Activated effector memory CD4-positive, alpha-beta T cell treated with Interleukin-2 at 50 U/mL for 16 hours (primary cell): Measurements from ENCODE around the gene GSTM4.
"Not testable (repeated sequence)": the region's sequence is repeated elsewhere in the genome, so short reads cannot be mapped to it uniquely, and the experiment has no call there.

Experiments
- DNase-seq: peaks from one replicate; pipeline ENCODE4 v3.0.0-alpha.2; 2020

The GSTM4 gene

DNA sequence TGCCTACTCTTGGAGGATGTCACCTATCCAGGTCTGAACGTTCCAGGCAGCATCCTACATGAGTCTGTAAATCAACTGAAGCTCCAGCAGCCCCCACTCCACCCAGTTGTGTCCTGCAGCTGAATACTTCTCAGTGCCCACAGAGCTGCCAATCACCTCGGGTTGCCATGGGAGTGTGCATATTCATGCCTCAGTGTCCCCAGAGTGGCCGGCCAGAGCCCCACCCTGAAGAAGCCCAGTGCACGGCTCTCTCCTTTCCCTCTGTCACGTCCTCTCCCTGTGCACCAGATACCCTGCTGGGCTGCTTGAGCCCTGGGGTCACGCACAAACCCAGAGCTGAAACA, 16.1 kb upstream of the GSTM4 start:
- no peak for DNase-seq

DNA sequence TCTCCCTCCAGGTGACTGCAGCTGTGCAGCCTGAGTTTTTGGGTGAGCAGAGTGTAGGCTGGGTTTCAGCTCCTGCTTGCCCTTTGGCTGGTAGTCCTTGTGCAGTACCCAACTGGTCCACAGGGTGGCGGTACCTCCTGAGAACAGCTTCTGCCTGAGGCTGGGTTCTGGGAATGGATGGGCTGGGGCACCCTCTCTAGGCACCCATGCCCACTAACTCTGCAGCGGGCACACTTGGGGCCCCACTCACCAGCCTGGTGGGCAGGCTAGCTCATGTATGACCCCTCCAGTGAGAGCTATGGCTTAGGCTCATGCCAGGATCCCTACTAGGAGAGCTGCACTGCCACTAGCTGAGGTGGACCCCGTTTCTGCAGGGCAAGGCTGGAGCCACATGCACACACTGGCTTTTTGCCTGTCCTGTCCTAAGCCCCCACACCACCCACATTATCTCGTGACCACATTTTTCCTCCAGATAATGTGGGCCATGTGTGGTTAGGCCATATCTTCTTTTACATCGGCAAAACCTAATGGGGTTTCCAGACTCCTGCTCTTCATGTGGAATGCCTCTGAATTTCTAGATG, 15.5 kb upstream of the GSTM4 start:
- DNase-seq, result peak; percentile 78

DNA sequence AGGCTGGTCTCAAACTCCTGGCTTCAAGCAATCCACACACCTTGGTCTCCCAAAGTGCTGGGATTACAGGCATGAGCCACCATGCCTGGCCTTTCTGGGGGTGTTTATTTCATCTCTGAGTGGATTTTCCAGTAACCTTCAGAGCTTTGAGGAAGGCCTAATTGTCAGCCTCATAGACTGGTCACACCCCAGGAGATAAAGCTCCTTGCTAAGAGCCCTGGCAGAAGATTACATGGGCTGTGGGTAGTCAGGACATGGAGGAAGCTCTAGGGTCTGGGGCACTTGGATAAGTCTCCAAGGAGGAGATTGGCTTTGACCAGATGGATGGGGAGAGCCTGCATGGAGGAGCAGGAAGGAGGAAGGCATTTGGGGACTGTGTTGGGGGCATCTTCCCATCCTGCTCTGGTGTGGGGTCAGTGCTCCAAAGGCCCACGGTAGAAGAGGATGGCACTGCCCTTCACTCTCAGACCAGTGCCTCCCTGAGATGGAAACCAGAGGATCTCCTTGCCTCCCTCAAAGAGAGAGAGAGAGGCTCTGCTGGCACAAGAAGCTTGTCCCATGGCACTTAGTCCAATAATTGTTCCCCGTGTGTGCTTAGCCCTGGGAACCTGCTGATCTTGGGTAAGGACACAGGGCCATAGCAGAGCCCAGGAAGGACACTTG, 14.7 kb upstream of the GSTM4 start:
- no peak for DNase-seq

DNA sequence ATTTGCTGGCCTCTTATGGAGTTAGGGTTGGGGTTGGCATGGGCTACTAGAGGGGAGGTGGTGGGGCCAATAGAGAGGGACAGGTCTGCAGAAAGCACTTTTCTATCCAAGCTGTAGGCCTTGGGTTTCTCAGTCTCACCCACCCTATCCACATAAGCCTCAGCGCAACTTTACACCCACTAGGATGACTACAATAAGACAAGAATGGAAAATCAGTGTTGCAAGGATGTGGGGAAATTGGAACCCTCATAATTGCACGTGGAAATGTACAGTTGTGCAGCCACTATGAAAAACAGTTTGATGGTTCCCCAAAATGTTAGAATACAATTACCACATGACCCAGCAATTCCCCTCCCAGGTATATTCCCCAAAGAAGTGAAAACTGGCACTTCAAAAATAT, 14.0 kb upstream of the GSTM4 start:
- no peak for DNase-seq

DNA sequence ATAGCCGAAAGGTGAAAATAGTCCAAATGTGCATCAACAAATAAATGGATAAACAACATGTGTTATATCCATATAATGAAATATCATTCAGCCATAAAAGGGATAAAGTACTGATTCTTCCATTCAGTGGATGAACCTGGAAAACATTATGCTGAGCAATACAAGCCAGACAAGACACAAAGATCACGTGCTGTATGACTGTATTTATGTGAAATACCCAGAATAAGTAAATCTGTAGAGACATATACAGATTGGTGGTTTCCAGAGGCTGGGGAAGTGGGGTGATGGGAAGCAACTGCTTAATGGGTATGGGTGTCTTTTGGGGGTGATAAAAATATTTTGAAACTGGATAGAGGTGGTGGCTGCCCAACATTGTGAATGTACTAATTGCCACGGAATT, 13.3 kb upstream of the GSTM4 start:
- no peak for DNase-seq

DNA sequence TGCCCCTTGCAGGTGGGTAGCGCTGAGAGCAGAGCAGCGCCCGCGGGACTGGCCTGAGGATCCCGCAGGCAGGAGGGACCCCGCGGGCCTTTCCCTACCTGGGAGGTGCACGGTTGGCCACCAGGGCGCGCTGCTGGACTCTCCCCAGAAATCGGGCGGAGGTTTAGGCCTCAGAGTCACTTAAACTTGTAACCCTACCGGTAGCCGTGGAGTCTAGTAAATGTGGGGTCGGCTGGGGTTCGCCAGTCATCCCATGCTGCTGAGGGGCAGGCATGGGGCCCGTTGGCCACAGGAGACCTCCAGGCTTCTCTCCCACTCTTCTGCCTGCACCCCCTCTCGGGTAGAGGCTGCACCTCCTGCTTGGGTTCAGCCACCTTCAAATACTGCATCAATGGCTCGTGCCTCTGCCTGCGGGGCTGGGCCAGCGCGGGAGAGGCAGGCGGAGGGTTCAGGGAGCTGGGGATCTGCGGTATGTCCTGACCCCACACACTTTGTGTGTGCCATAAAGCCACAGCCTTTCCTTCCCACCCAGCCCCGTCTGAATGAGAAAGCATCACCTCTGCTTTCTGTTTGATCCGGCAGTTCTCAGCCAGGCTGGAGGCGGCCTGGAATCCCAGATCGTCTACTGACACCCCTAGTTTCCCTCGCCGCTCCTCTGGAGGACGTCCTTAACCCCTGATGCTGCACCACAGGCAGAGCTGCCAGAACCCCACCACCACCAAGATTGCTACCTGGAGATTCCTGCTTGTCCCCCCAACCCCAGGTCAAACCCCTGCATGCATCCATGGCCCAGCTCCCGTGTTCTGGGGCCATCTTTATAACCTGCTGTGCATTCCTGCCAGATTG, 12.3 kb upstream of the GSTM4 start:
- peak; percentile 77 for DNase-seq

DNA sequence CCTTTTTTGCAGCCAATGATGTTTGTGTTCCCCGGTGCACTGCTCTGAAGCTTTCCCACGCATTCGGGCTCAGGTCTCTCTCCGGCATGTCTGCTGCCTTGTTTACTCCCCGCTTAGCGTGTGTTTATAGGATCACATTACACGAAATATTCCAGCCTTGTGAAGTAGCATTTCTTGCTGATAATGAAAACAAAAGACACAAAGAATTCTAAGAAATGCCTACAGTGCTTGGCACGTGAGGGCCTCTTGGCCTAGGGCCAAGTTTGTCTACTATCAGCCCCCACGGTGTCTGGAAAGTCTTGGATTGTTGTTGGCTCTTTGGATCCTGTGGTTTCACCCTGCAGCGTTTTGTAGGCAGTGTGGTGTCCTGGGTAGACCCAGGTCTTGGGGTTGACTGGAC, 11.2 kb upstream of the GSTM4 start:
- DNase-seq, result no peak

DNA sequence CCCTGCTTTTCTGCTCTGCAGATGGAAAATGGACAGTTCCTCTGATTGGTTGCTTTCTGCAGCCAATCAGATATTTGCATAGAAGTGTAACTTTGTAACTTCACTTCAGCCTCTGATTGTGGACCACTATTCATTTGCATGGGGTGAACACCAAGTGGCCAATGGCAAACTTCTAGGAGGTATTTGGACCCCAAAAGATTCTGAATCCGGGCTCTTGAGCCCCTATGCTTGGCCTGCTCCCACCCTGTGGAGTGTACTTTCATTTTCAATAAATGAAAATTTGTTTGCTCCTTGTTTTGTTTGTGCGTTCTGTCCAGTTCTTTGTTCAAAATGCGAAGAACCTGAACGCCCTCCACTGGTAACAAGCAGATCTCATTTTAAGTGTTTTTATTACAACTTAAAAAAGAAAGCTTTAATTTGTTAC, 6.4 kb upstream of the GSTM4 start:
- no peak for DNase-seq

DNA sequence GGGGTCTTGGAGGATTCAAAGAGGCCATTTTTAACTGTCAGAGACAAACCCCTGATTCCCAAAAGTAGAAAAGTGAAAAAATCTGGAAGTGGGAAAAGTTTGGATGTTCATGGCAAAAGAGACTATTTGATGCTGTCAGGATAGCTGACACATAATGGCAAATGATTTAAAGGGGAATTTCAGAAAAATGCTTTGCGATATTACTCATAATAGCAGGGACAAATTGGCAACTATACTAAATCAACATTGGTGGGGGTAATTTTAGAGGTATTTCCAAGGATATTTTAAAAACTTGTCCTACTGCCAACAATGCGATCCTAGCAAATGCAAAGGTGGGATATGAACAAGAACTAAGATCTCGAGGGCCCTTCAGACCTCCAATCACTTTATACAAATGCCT, 5.3 kb upstream of the GSTM4 start:
- DNase-seq, result no peak

DNA sequence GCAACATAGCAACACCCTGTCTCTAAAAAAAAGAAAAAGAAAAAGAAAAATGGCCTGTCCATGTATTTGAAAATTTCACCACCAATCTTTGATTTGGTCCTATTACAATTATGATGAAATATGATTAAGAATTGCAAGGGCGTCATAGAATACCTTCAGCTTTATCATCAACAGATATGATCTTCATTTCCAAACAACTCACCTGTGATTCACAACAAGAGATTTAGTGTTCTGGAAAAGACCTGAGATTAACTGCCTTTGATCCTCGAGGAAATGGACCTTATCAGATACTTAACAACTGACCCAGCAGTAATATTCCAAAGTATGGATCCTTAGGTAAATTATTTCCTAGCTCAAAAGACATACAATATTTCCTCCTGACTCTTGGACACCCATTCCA, 3.5 kb upstream of the GSTM4 start:
- DNase-seq, result no peak

DNA sequence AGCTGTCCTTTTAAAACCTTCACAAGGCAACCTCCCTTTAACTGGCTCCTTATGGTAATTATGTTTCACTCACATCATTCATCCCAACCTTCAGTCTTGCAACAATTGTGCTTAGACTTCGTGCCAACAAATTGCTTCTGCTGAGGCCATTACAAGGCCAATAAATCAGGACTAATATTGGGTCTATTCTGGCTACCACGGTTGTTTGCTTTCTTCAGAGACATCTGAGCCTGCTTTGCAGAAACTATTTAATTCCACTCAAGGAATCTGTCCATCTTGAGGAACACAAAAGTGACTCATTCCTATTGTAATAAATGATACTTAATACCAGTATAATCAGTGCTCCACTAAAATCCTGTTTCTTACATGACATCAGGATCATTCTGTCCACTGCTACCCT, 2.6 kb upstream of the GSTM4 start:
- no peak for DNase-seq

DNA sequence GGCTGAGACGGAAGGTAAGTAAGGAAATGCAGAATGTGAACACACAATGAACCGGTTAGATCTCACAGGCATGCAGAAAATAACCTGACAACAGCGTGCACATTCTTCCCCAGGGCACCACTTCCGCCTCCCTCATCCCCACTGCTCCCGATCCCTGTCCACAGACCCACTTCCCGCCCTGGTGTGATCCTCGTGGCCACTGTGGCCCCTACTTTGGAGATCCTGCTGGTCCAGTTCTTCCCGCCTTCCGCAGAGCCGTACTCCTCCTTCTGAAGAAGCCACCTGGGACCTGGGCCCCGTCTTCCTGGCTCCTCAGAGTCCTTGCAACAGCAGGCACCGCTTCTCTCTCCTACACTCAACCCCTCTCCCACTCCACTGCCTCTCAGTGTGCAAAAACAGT, 1.4 kb upstream of the GSTM4 start:
- no peak for DNase-seq

DNA sequence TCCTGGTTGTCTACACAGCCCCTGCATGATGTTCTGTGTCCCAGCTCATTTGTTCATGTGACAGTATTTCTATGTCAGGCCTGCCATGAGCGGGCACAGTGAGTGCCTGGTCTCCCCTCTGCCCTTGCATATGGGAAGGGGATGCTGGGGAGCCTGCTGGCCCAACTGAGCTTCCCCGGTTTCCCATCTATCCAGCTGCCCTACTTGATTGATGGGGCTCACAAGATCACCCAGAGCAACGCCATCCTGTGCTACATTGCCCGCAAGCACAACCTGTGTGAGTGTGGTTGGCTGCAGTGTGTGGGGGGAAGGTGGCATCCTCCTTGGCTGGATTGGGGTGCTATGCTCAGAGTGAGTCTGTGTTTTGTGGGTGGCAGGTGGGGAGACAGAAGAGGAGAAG, 1.5 kb downstream of the GSTM4 start:
- no peak for DNase-seq

DNA sequence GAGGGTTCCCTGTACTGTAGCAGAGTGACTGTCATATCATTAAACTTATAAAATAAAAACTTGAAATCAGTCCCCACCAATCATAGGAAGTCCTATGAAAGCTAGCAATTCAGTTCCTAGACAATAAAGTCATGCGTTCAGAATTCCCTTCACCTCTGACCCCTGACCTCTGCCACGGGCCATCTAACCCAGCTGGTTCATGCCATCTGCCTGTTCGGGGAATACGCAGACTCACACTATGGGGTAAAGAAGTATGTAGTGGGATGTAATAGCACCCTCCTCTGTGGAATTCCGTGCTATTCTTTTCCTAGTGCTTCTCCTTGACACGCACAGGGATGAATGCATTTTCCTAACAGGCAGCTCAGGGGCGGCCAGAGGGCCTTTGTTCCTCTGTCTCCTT, 2.1 kb downstream of the GSTM4 start:
- no peak for DNase-seq

DNA sequence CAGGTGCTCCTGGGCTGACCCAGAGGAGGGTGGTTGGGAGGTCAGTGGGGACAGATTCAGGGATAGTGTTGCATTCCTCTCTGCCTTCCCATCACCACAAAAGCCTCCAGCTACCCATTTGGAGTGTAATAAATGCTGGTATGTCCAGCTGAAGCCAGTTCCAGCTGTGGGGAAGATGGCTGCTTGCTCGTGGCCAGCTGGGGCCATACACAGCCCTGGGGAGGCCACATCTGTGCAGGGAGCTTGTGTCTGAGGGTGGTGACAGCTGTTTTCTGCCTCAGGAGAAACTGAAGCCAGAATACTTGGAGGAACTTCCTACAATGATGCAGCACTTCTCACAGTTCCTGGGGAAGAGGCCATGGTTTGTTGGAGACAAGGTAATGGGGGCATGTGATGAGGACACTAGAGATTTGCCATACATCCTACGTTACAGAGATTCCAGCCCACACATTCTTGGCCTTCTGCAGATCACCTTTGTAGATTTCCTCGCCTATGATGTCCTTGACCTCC, 2.7 kb downstream of the GSTM4 start:
- no peak for DNase-seq

DNA sequence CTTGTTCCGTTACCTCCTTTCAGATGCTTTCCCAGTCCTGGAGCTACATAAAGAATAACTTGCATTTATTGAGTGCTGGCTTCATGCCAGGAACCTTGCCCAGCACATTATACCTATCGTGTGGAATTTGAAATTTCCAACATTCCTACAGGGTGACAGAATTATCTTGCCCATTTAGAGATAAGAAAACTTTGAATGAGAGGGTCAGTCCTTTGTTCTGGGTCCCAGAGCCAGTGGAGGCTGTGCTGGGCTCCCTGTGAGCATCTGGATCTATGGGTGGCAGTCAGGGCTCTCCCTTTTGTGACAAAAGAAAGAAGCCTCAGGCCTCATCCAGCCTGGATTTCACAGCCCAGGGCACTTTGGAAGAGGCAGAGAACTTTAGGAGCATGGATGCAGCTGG, 3.2 kb downstream of the GSTM4 start:
- no peak for DNase-seq

DNA sequence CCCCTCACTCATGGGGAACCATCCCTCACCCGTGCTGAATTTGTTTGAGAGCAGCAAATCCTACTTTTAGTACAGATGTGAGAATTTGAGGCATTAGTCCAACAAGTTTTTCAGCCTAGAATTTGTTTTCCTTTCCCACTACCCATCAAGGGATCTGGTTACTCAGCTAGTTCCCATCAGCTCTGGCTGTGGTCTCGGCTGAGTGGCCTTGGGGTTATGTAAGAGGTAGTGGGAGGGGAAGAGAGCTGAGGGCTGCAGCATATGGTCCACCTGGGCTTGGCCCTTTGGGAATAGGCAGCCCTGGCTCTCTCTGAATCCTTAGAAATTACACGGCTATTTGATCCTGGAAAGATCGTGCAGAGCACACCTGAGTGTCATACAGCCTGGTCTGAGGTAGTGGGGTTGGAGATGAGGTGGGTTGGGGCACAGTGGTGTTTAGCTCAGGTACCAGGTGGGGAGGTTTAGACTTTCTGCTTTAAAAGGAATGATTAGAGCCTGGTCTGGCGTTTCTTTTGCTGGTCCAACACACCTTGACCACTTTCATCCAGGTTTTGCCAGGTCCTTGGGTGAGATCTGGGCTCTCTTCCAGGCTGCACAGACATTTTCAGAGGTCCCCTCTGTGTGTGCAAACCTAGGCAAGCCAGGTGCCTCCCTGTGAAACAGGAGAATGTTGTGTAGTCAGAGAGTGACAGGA, 4.2 kb downstream of the GSTM4 start:
- no peak for DNase-seq

DNA sequence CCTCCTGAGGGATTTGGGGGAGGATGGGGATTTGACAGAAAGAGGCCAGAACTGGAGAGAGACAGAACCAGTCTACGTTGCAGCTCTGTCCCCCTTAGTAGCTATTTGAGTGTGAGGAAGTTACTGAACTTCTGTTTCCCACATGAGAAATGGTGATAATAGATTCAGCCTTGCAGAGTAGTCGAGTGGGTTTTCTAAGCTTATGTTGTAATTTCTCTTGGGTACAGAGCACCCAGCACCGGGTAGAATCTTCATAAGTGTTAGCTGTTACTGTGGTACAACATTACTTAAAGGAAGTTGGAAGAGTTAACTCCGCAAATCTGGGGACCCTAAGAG, 4.8 kb downstream of the GSTM4 start:
- DNase-seq, result not testable (repeated sequence)

DNA sequence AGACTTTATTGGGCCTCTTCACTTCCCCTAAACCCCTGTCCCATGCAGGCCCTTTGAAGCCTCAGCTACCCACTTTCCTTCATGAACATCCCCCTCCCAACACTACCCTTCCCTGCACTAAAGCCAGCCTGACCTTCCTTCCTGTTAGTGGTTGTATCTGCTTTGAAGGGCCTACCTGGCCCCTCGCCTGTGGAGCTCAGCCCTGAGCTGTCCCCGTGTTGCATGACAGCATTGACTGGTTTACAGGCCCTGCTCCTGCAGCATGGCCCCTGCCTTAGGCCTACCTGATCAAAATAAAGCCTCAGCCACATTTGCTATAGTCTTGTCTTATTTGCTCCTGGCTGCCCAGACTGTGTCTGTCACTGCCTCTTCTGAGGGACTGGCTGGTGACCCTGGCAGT, 5.5 kb downstream of the GSTM4 start:
- no peak for DNase-seq

DNA sequence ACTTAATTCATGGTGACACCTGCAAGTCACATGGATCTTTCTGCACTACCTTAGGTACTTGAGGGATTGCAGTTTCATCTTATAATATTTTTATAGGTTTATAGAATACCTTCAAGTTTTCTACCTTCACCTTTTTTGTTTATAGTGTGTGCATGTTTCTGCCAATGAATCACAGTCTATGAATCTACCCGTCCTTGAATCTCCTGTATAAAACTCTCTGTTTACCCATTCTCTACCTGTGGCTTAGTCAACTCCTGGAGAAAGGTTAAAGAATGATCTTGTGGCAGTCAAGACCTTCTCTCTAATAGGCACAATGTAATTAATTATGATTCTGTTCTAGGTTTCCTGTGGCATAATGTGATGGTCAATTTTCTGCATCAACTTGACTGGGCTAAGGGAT, 8.8 kb downstream of the GSTM4 start:
- DNase-seq, result no peak

DNA sequence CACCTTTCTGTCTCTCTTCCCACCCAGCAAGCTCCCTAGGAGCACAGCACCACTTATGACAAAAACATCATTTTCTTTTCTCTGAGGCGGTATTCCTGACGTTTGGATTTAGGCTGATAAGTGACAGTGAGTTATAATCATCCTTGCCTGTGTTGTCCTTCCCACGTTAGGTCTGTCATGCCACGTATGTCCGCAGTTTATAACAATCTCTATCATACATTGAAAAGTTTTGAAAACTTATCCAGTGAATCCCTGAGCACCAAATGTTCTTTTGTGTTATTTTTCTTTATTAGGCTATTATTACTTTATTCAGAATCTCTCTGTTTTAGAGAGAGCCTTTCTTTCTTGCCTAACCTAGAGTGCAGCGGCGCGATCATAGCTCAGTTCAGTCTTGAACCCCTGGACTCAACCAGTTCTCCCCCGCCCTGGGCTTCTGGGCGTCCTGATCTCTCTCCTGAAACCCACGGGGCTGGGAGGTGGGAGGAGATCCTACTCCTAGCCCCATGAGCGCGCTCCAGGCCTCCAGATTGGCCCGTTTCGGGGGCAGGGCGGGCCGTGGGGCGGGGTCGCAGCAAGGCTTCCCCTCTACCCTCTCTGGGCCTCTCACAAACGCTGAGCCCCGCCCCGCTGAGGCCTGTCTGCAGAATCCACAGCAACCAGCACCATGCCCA, 11.7 kb downstream of the GSTM4 start, which contains the start of gene GSTM2:
Gene GSTM2, plus strand, starts transcription at position 606 of the 671 bp plus-strand sequence. Its CDS starts 59 bp downstream, at position 665.
- DNase-seq, result peak; percentile 73

DNA sequence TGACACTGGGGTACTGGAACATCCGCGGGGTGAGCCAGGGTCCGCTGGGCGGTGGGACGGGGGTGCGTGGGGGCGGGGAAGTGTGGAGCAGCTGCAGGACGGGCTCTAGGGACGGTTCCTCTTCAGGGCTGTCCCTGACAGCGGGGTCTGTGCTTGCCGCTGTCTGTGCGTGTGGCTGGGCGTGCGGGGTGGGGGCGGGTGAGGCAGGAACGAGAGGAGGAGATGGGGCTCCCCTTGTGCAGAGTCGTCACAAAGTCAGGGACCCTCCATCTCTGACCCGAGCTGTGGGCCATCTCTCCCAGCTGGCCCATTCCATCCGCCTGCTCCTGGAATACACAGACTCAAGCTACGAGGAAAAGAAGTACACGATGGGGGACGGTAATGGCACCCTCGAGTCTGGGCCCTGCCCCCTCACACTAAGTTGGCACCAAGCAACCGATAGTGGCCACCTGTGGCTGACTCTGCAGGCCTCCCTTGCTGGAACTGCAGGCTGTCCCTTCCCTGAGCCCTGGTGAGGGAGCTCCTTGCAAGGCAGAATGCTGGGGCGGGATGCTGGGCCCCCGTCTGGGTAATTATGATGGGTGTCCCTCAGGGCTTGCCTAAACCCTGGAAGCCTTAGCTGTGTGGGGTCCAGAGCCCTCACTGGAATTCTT, 12.3 kb downstream of the GSTM4 start:
- DNase-seq, result no peak
